Neutrophil (primary cell): ENCODE data around the gene CUL2.

Experiments
- H3K27ac ChIP-seq: fragments of 200-600 bp; sonication (generic); 2 replicates; pipeline ENCODE4 v1.5.1; 2016; ENCODE audit warnings: mild to moderate bottlenecking, moderate library complexity
- H3K27me3 ChIP-seq: fragments of 200-600 bp; sonication (generic); 2 replicates; pipeline ENCODE4 v1.6.0; 2016; ENCODE audit warnings: mild to moderate bottlenecking
- H3K36me3 ChIP-seq: fragments of 200-600 bp; sonication (generic); 2 replicates; pipeline ENCODE4 v1.5.1; 2017
- H3K4me1 ChIP-seq, 2 experiments: fragments of 200-600 bp in 1 of 2; sonication (generic) in 1 of 2; 1 replicate in 1 of 2; 2 replicates in 1 of 2; pipeline versions ENCODE4 v1.5.1 to v1.6.1; 2013 to 2016; ENCODE audit warnings: low read depth in 1 of 2, low read length in 1 of 2, mild to moderate bottlenecking in 1 of 2, moderate library complexity in 1 of 2; ENCODE audit not compliant: control insufficient read depth in 1 of 2, insufficient read depth in 1 of 2
- H3K4me3 ChIP-seq, 2 experiments: fragments of 200-600 bp in 1 of 2; sonication (generic) in 1 of 2; 1 replicate in 1 of 2; 2 replicates in 1 of 2; pipeline ENCODE4 v1.5.1; 2013 to 2016; ENCODE audit warnings: low read depth in 1 of 2, low read length in 1 of 2, mild to moderate bottlenecking in 1 of 2, moderate library complexity in 1 of 2
- H3K9me3 ChIP-seq: fragments of 200-600 bp; sonication (generic); 2 replicates; pipeline ENCODE4 v1.5.1; 2016
- TF ChIP-seq, protein P1 (sequence below): fragments of 200-600 bp; sonication (generic); IDR thresholded peaks from 2 replicates; pipeline ENCODE4 v1.5.1; 2016; ENCODE audit warnings: antibody characterized with exemption

CUL2 gene

DNA sequence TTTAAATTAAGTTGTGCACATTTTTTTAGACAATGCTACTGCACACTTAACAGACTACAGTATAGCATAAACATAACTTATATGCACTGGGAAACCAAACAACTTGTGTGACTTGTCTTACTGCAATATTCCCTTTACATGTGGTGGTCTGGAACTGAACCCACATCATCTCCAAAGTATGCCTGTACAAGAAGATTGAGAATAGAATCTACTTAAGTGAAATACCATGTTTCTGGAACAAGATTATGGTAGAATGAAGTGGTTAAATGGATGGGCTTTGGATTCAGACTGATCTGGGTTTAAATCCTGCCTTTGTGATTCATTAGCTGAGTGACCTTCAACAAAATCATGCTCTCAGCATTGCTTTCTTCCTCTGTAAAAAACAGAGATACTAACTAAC lies 30.7 kb downstream of the CUL2 start:
- Histone ChIP-seq H3K9me3 (no peaks in the 10 kb centered on the region), H3K27ac (no peak overlapping the region), H3K4me3 (no peak overlapping the region), H3K4me1 (no peaks in the 10 kb centered on the region), H3K27me3 (no peaks in the 10 kb centered on the region), H3K36me3 (peaks cover 65% of the 10 kb centered on the region)
- TF ChIP-seq, protein P1, sequence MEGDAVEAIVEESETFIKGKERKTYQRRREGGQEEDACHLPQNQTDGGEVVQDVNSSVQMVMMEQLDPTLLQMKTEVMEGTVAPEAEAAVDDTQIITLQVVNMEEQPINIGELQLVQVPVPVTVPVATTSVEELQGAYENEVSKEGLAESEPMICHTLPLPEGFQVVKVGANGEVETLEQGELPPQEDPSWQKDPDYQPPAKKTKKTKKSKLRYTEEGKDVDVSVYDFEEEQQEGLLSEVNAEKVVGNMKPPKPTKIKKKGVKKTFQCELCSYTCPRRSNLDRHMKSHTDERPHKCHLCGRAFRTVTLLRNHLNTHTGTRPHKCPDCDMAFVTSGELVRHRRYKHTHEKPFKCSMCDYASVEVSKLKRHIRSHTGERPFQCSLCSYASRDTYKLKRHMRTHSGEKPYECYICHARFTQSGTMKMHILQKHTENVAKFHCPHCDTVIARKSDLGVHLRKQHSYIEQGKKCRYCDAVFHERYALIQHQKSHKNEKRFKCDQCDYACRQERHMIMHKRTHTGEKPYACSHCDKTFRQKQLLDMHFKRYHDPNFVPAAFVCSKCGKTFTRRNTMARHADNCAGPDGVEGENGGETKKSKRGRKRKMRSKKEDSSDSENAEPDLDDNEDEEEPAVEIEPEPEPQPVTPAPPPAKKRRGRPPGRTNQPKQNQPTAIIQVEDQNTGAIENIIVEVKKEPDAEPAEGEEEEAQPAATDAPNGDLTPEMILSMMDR: no peak

- H3K4me1 ChIP-seq: no peaks in the 10 kb centered on the region
- no peaks in the 10 kb centered on the region for H3K27me3 ChIP-seq
- H3K36me3 ChIP-seq: peaks cover 70% of the 10 kb centered on the region
- TF ChIP-seq, protein P1: no peak
- no peak overlapping the region for H3K4me3 ChIP-seq
- H3K9me3 ChIP-seq: no peaks in the 10 kb centered on the region
- H3K27ac ChIP-seq: no peak overlapping the region
Measured at GRCh38 chr10:35058686-35059085, 31.5 kb downstream of the CUL2 start.

GRCh38 chr10:35058134-35058533 lies 32.0 kb downstream of the CUL2 start:
- H3K27me3 ChIP-seq: no peaks in the 10 kb centered on the region
- TF ChIP-seq, protein P1: no peak
- no peaks in the 10 kb centered on the region for H3K4me1 ChIP-seq
- no peaks in the 10 kb centered on the region for H3K9me3 ChIP-seq
- no peak overlapping the region for H3K4me3 ChIP-seq
- H3K36me3 ChIP-seq: peaks cover 72% of the 10 kb centered on the region
- H3K27ac ChIP-seq: no peak overlapping the region

- TF ChIP-seq, protein P1: no peak
- Histone ChIP-seq H3K9me3 (no peaks in the 10 kb centered on the region), H3K4me1 (no peaks in the 10 kb centered on the region), H3K4me3 (no peak overlapping the region), H3K27me3 (no peaks in the 10 kb centered on the region), H3K27ac (no peak overlapping the region), H3K36me3 (peaks cover 70% of the 10 kb centered on the region)
Measured at GRCh38 chr10:35056686-35057085, 33.5 kb downstream of the CUL2 start.

DNA sequence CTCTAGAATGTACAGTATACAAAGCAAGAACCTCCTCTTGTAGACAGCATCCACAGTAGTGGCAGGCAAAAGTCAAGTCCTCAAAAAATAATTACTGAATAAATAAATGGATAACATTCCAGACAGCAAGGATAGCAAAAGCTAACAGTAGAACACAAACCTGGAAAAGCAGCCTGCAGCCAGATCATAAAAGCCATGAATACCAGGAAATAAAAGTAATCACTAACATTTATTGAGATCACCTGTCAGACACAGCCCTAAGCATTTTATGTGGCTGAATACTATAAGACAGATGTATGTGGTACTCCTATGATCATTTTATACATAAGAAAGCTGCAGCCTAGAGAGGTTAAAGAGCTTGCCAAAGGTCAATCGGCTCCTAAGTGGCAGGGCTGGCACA lies 34.0 kb downstream of the CUL2 start:
- no peak overlapping the region for H3K4me3 ChIP-seq
- TF ChIP-seq, protein P1: no peak
- H3K36me3 ChIP-seq: peaks cover 67% of the 10 kb centered on the region
- H3K9me3 ChIP-seq: no peaks in the 10 kb centered on the region
- no peak overlapping the region for H3K27ac ChIP-seq
- H3K27me3 ChIP-seq: no peaks in the 10 kb centered on the region
- H3K4me1 ChIP-seq: no peaks in the 10 kb centered on the region

- no peak overlapping the region for H3K4me3 ChIP-seq
- no peaks in the 10 kb centered on the region for H3K27me3 ChIP-seq
- no peak overlapping the region for H3K27ac ChIP-seq
- H3K36me3 ChIP-seq: peaks cover 56% of the 10 kb centered on the region
- H3K9me3 ChIP-seq: no peaks in the 10 kb centered on the region
- TF ChIP-seq, protein P1: no peak
- H3K4me1 ChIP-seq: no peaks in the 10 kb centered on the region
Measured at GRCh38 chr10:35050568-35050967, 39.6 kb downstream of the CUL2 start.
